ENCODE results near the gene TRERF1.

TRERF1 gene

GRCh38 chr6:42274898-42275297, 176.8 kb downstream of the TRERF1 start:
- no peak for DNase-seq (ENCODE audit: low read depth)

- DNase-seq (ENCODE audit: low read depth), result no peak
These were observed 179.6 kb downstream of the TRERF1 start for GRCh38 chr6:42271834-42272805.

- no peak for DNase-seq (ENCODE audit: low read depth)
These were observed 181.7 kb downstream of the TRERF1 start for GRCh38 chr6:42269974-42270510.

GRCh38 chr6:42269553-42269952, 182.2 kb downstream of the TRERF1 start:
- no peak for DNase-seq (ENCODE audit: low read depth)

GRCh38 chr6:42268835-42269204, 182.9 kb downstream of the TRERF1 start:
- DNase-seq (ENCODE audit: low read depth), result no peak

GRCh38 chr6:42268016-42268834, 183.5 kb downstream of the TRERF1 start:
- no peak for DNase-seq (ENCODE audit: low read depth)

GRCh38 chr6:42266538-42266937, 185.2 kb downstream of the TRERF1 start:
- DNase-seq (ENCODE audit: low read depth), result no peak

GRCh38 chr6:42264852-42265390, 186.8 kb downstream of the TRERF1 start:
- no peak for DNase-seq (ENCODE audit: low read depth)

- no peak for DNase-seq (ENCODE audit: low read depth)
These were observed 187.4 kb downstream of the TRERF1 start for GRCh38 chr6:42264162-42264851.

GRCh38 chr6:42263165-42263728, 188.5 kb downstream of the TRERF1 start:
- no peak for DNase-seq (ENCODE audit: low read depth)

- no peak for DNase-seq (ENCODE audit: low read depth)
These were observed 190.8 kb downstream of the TRERF1 start for GRCh38 chr6:42260972-42261371.

- DNase-seq (ENCODE audit: low read depth), result no peak
These were observed 191.3 kb downstream of the TRERF1 start for GRCh38 chr6:42260396-42260888.

GRCh38 chr6:42259841-42260395, 191.8 kb downstream of the TRERF1 start:
- no peak for DNase-seq (ENCODE audit: low read depth)

- no peak for DNase-seq (ENCODE audit: low read depth)
These were observed 192.4 kb downstream of the TRERF1 start for GRCh38 chr6:42259286-42259685.

GRCh38 chr6:42257614-42258013, 194.1 kb downstream of the TRERF1 start:
- DNase-seq (ENCODE audit: low read depth), result no peak

- DNase-seq (ENCODE audit: low read depth), result no peak
These were observed 194.7 kb downstream of the TRERF1 start for GRCh38 chr6:42257063-42257462.

- no peak for DNase-seq (ENCODE audit: low read depth)
These were observed 196.7 kb downstream of the TRERF1 start for GRCh38 chr6:42255050-42255449.

- no peak for DNase-seq (ENCODE audit: low read depth)
These were observed 197.2 kb downstream of the TRERF1 start for GRCh38 chr6:42254505-42254904.

- DNase-seq (ENCODE audit: low read depth), result peak; percentile 35
These were observed 199.7 kb downstream of the TRERF1 start for GRCh38 chr6:42251911-42252637.

GRCh38 chr6:42251500-42251899, 200.2 kb downstream of the TRERF1 start:
- DNase-seq (ENCODE audit: low read depth), result peak; percentile 28

All from stromal cell of bone marrow (primary cell).